GM18505 (cell line): ENCODE results near the gene NAIF1.
A peak's percentile ranks its signal among the peaks of the same experiment; 100 is the strongest.
"Not testable (repeated sequence)": the region's sequence is repeated elsewhere in the genome, so short reads cannot be mapped to it uniquely, and the experiment has no call there.

Source experiments
- ATAC-seq: cut with Tn5 transposase; IDR thresholded peaks from one replicate; pipeline ENCODE4 v1.9.1; 2021; ENCODE audit not compliant: unreplicated experiment
- POLR2A ChIP-seq: IDR thresholded peaks from 4 replicates; pipeline ENCODE4 v1.6.1; 2011; ENCODE audit warnings: borderline replicate concordance; ENCODE audit not compliant: insufficient read depth, insufficient read length; ENCODE audit errors: extremely low read depth

The NAIF1 gene, protein sequence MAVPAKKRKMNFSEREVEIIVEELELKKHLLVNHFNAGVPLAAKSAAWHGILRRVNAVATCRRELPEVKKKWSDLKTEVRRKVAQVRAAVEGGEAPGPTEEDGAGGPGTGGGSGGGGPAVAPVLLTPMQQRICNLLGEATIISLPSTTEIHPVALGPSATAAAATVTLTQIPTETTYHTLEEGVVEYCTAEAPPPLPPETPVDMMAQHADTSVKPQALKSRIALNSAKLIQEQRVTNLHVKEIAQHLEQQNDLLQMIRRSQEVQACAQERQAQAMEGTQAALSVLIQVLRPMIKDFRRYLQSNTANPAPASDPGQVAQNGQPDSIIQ

DNA sequence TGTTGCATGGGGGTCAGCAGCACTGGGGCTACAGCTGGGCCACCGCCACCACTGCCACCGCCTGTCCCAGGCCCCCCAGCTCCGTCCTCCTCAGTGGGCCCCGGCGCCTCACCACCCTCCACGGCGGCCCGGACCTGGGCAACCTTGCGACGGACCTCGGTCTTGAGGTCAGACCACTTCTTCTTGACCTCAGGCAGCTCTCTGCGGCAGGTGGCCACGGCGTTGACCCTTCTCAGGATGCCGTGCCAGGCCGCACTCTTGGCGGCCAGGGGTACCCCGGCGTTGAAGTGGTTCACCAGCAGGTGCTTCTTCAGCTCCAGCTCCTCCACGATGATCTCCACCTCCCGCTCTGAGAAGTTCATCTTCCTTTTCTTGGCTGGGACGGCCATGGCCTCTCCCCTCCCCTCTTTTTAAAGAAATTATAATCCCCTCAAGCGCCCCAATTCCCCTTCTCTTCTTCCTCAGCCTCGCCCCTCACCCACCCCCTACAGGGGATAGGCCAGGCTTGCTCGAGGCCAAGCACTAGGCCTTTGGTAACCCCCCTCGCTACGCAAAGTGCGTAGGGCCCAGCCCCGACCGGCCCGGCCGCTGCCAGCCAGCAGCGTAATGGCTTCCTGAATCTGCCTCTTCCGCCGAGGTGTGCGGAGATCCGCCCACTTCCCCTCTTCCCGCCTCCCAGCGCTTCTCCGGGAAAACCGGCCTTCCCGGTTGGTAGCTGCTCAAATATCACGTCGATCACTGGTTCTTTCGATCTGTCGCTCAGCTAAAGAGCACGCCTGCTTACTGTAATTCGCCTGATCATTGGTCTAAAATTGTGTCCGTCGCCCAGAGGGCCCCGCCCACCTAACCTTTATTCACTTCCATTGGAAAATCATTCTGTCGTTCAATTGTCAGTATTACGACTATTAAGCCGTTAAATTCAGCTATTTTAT lies at the start of gene NAIF1:
Gene NAIF1 (minus strand): TSS at position 608 of the 932 bp plus-strand sequence. CDS start 219 bp downstream, at position 389.
- peak; percentile 25 for TF ChIP-seq POLR2A
- ATAC-seq: peak; percentile 56

GRCh38 chr9:128116104-128117083 lies 49.3 kb upstream of the NAIF1 start:
- TF ChIP-seq POLR2A: no peak
- no peak for ATAC-seq

GRCh38 chr9:128115187-128116103 lies 48.3 kb upstream of the NAIF1 start:
- no peak for ATAC-seq
- TF ChIP-seq POLR2A: no peak

DNA sequence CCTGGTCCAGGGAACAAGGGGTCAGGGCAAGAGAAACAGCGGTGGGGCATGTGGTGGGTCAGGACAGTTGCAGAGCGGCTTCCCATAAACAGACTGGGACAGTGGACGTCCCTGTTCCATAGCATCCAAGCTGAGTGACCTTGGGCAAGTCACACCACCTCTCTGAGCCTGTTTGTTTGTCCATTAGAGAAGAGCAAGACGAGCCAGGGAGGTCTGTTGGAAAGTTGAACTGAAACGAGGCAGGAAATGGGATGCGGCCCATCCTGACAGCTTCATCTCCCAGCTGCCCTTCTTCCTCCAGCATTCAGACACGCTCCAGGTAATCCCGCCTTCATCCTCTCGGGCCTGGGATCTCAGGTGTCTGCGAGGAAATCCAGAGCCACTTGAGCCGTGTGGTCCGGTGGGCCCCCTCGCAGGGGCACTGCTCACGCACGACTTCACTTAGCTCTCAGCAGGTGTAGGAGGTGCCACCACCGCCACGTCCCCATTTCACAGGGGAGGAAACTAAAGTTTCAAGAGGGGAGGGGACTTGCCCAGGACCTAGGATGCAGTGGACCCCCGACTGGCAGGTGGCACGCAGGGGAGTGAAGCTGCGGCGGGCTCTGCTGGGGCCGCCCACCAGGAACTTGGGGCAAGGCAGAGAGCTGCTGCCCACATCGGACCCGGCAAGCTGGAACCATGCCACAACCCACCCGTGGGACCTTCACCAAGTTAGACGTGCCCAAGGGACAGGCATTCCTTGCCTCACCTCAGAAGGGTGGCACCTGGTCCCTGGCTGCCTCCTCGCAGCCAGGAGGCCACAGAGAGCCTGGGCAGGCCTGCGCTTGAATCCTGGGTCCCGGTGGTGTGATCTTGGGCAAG lies 47.4 kb upstream of the NAIF1 start:
- ATAC-seq: no peak
- no peak for TF ChIP-seq POLR2A

GRCh38 chr9:128113526-128114325 lies 46.6 kb upstream of the NAIF1 start:
- no peak for ATAC-seq
- TF ChIP-seq POLR2A: no peak

GRCh38 chr9:128111726-128112125 lies 44.6 kb upstream of the NAIF1 start:
- not testable (repeated sequence) for ATAC-seq

DNA sequence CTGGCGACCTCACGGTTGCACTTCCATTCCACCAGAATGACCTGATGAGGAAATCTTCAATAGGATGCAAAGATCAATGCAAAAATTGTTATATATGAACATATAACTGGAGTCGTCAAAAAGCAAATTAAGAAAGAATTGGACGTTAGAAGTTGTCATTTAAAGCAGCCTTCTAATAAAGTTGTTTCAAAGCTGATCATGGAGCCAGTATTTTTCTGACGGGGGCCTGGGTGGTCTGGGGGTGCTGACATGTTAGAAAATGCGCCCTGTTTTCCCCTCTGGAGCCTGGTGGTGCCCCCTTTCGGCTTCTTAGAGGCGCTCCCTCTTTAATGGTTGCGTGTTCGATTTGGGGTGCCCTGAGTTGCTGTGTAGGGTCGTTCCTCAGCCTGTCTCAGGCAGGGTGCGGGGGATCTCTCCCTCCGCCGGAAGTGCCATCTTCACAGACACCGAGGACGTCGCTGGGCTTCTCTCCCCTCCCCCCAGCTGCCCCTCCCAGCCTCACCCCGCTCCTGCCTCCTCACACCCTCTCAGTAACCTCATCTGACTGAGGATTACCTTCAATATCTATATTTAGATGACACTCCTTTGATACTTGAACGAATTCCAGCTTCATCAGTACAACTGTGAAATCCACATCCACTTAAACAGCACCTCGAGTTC lies 42.1 kb upstream of the NAIF1 start:
- no peak for ATAC-seq
- TF ChIP-seq POLR2A: no peak

DNA sequence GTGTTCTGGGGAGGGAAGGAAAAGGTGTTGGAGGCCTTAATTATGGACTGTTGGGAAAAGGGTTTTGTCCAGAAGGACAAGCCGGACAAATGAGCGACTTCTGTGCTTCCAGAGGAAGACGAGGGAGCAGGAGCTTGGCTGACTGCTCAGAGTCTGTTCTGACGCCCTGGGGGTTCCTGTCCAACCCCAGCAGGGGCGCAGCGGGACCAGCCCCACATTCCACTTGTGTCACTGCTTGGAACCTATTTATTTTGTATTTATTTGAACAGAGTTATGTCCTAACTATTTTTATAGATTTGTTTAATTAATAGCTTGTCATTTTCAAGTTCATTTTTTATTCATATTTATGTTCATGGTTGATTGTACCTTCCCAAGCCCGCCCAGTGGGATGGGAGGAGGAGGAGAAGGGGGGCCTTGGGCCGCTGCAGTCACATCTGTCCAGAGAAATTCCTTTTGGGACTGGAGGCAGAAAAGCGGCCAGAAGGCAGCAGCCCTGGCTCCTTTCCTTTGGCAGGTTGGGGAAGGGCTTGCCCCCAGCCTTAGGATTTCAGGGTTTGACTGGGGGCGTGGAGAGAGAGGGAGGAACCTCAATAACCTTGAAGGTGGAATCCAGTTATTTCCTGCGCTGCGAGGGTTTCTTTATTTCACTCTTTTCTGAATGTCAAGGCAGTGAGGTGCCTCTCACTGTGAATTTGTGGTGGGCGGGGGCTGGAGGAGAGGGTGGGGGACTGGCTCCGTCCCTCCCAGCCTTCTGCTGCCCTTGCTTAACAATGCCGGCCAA lies 41.3 kb upstream of the NAIF1 start:
- ATAC-seq: no peak
- no peak for TF ChIP-seq POLR2A

- TF ChIP-seq POLR2A: no peak
- no peak for ATAC-seq
Observed at GRCh38 chr9:128107468-128108268, 40.5 kb upstream of the NAIF1 start.
